Measurements from ENCODE around the gene DENND4A. TPM values are rescaled to one million over a fixed set of nuclear protein-coding genes. Genes with fewer than 3 reads are reported as not detected.
A peak's percentile ranks its signal among the peaks of the same experiment; 100 is the strongest.

Gene DENND4A
- total and polyA plus RNA-seq, 9 of the 15 experiments (the other 6 are each of a cell fraction or from before 2014, with no cell fraction given) = 6.8 to 32.3 (median 19.9) TPM

- TF ChIP-seq WHSC1 (IDR thresholded peaks at IDR 0.05; ENCODE audit: low read length) (no peak), EP400 (IDR thresholded peaks at IDR 0.05) (no peak; the same call in 1 of the 2 replicates), SFPQ (IDR thresholded peaks at IDR 0.05; ENCODE audit: low read depth, low read length) (no peak), DDX20 (tag; IDR thresholded peaks at IDR 0.05; ENCODE audit: low read depth) (no peak), HBP1 (CRISPR knock-in tag; IDR thresholded peaks at IDR 0.05) (no peak), KDM1A (IDR thresholded peaks at IDR 0.05) (no peak), ZNF639 (CRISPR knock-in tag; conservative IDR thresholded peaks at IDR 0.05 in 1 of 2, IDR thresholded peaks at IDR 0.05 in 1 of 2) (peak in 1 of 2 experiments; percentile 57; a peak in 1 of 4 replicates), ZNF146 (CRISPR knock-in tag; IDR thresholded peaks at IDR 0.05; ENCODE audit: unreplicated experiment) (no peak), SIRT6 (IDR thresholded peaks at IDR 0.05; ENCODE audit: low read depth, low read length) (no peak), CBFA2T3 (IDR thresholded peaks at IDR 0.05) (no peak), MITF (IDR thresholded peaks at IDR 0.05) (no peak), CGGBP1 (CRISPR knock-in tag; IDR thresholded peaks at IDR 0.05) (no peak), ZBTB9 (CRISPR knock-in tag; IDR thresholded peaks at IDR 0.05) (no peak), TEAD2 (tag; IDR thresholded peaks at IDR 0.05) (no peak), FOXK1 (CRISPR knock-in tag; IDR thresholded peaks at IDR 0.05; ENCODE audit: borderline replicate concordance) (no peak), ZNF3 (CRISPR knock-in tag; IDR thresholded peaks at IDR 0.05) (no peak), NCOA4 (IDR thresholded peaks at IDR 0.05; ENCODE audit: partially characterized antibody) (no peak), SNAPC5 (CRISPR knock-in tag; IDR thresholded peaks at IDR 0.05) (no peak), POLR2B (IDR thresholded peaks at IDR 0.05; ENCODE audit: low read depth, partially characterized antibody) (no peak), KLF1 (tag; IDR thresholded peaks at IDR 0.05) (no peak)
Measured at GRCh38 chr15:65818927-65819562, 27.0 kb upstream of the DENND4A start (continued).
